Prostate gland (tissue), 2 donors: ENCODE results near the gene LDAH.

Source experiments
- CTCF ChIP-seq, 4 experiments: fragments of 200-600 bp in 2 of 4; fragments of 450-650 bp in 2 of 4; sonication (generic) in 2 of 4; IDR thresholded peaks; 1 replicate in 3 of 4; 2 replicates in 1 of 4; pipeline ENCODE4 v1.5.1; 2016 to 2019; ENCODE audit warnings: antibody characterized with exemption in 4 of 4, mild to moderate bottlenecking in 2 of 4, moderate library complexity in 2 of 4
- POLR2AphosphoS5 ChIP-seq: sonication (generic); formaldehyde crosslinking; IDR thresholded peaks from one replicate; pipeline ENCODE4 v1.6.1; 2017; ENCODE audit warnings: antibody characterized with exemption

GRCh38 chr2:20666304-20667150, 156.4 kb downstream of the LDAH start, which contains the start of gene GDF7:
- TF ChIP-seq CTCF (IDR thresholded peaks at IDR 0.05): peak in 3 of 4 experiments; percentile 9 to 23 (median 22)
- TF ChIP-seq POLR2AphosphoS5: no peak
